IMR-90 (cell line): Measurements from ENCODE around the gene ONECUT2. TPM values are rescaled to one million over a fixed set of nuclear protein-coding genes. Genes with fewer than 3 reads are reported as not detected.

Experiments used
- ATAC-seq: fragments of 200-7000 bp; cut with Tn5 transposase; 2 replicates; pipeline ENCODE4 v1.9.1; 2020; ENCODE audit warnings: low read depth, mild to moderate bottlenecking, moderate library complexity
- BruUV-seq: library from RNA; stranded (reverse); fragments of 400-500 nt; replicated peaks from 2 replicates; lab custom pipeline; 2021; lab: Mats Ljungman, UMichigan
- CTCF ChIA-PET: fragments of 300-600 bp; formaldehyde crosslinking; extraction: SDS; loops from one replicate; lab custom pipeline; 2021; ENCODE audit warnings: antibody characterized with exemption; lab: Yijun Ruan, JAX
- POLR2A ChIA-PET: fragments of 300-600 bp; sonication (Branson Sonifier 250); formaldehyde crosslinking; loops from one replicate; lab custom pipeline; 2022; ENCODE audit warnings: antibody characterized with exemption; ENCODE audit not compliant: unreplicated experiment; lab: Charles Lee
- DNase-seq: peaks from one replicate; pipeline ENCODE4 v3.0.0; 2013
- H2AFZ ChIP-seq: replicated peaks from 2 replicates; pipeline ENCODE3; 2013; ENCODE audit warnings: low read length, mild to moderate bottlenecking; ENCODE audit not compliant: poor library complexity
- H2AK5ac ChIP-seq: 2 replicates; pipeline ENCODE4 v1.6.1; 2013; ENCODE audit warnings: low read depth, low read length, inconsistent platforms
- H2AK9ac ChIP-seq: replicated peaks from 2 replicates; pipeline ENCODE3; 2013; ENCODE audit warnings: mild to moderate bottlenecking, low read depth, low read length, moderate library complexity; ENCODE audit not compliant: poor library complexity
- H2BK120ac ChIP-seq: 2 replicates; pipeline ENCODE4 v1.6.1; 2013; ENCODE audit warnings: low read depth, low read length, inconsistent platforms
- H2BK15ac ChIP-seq: 3 replicates; pipeline ENCODE4 v1.6.1; 2013; ENCODE audit warnings: low read depth, low read length, inconsistent platforms
- H2BK20ac ChIP-seq: 2 replicates; pipeline ENCODE4 v1.6.1; 2013; ENCODE audit warnings: low read depth, mild to moderate bottlenecking, inconsistent platforms, low read length, moderate library complexity
- H2BK5ac ChIP-seq: 2 replicates; pipeline ENCODE4 v1.6.1; 2013; ENCODE audit warnings: mild to moderate bottlenecking, low read depth, low read length, inconsistent platforms; ENCODE audit not compliant: poor library complexity, severe bottlenecking
- H3K14ac ChIP-seq: replicated peaks from 2 replicates; pipeline ENCODE4 v1.6.1; 2013; ENCODE audit warnings: low read depth, low read length, inconsistent platforms
- H3K18ac ChIP-seq: 2 replicates; pipeline ENCODE4 v1.6.1; 2013; ENCODE audit warnings: low read depth, low read length, control low read depth
- H3K23ac ChIP-seq: 2 replicates; pipeline ENCODE4 v1.6.1; 2013; ENCODE audit warnings: low read depth, low read length, inconsistent platforms
- H3K27ac ChIP-seq: 2 replicates; pipeline ENCODE4 v1.5.1; 2013; ENCODE audit warnings: mild to moderate bottlenecking, control low read depth, low read length; ENCODE audit not compliant: insufficient read depth
- H3K27me3 ChIP-seq: 2 replicates; pipeline ENCODE4 v1.6.1; 2013; ENCODE audit warnings: low read length; ENCODE audit not compliant: control insufficient read depth, insufficient read depth
- H3K36me3 ChIP-seq: 2 replicates; pipeline ENCODE4 v1.6.1; 2013; ENCODE audit warnings: low read length, mixed read lengths; ENCODE audit not compliant: control insufficient read depth, insufficient read depth
- H3K4ac ChIP-seq: 2 replicates; pipeline ENCODE4 v1.6.1; 2013; ENCODE audit warnings: low read depth, low read length, inconsistent platforms
- H3K4me1 ChIP-seq: 2 replicates; pipeline ENCODE4 v1.6.1; 2013; ENCODE audit warnings: low read length, mixed read lengths; ENCODE audit not compliant: control insufficient read depth, insufficient read depth
- H3K4me2 ChIP-seq: 2 replicates; pipeline ENCODE4 v1.6.1; 2013; ENCODE audit warnings: low read depth, mild to moderate bottlenecking, control low read depth, low read length, moderate library complexity
- H3K4me3 ChIP-seq: 2 replicates; pipeline ENCODE4 v1.5.1; 2013; ENCODE audit warnings: low read depth, mild to moderate bottlenecking, control low read depth, low read length, moderate library complexity; ENCODE audit not compliant: insufficient read depth
- H3K56ac ChIP-seq: 2 replicates; pipeline ENCODE4 v1.6.1; 2013; ENCODE audit warnings: low read length, inconsistent platforms; ENCODE audit not compliant: insufficient read depth; ENCODE audit errors: extremely low read depth
- H3K79me1 ChIP-seq, 2 experiments: 2 replicates each; pipeline ENCODE4 v1.6.1; 2013; ENCODE audit warnings: low read length in 2 of 2, inconsistent platforms in 1 of 2, low read depth in 1 of 2
- H3K9ac ChIP-seq: 2 replicates; pipeline ENCODE4 v1.6.1; 2013; ENCODE audit warnings: low read depth, low read length, control low read depth
- H3K9me1 ChIP-seq: 2 replicates; pipeline ENCODE4 v1.6.1; 2013; ENCODE audit warnings: low read length, inconsistent platforms; ENCODE audit not compliant: insufficient read depth
- H3K9me3 ChIP-seq: 2 replicates; pipeline ENCODE4 v1.6.1; 2013; ENCODE audit warnings: low read length; ENCODE audit not compliant: control insufficient read depth, insufficient read depth
- H4K20me1 ChIP-seq: 2 replicates; pipeline ENCODE4 v1.6.1; 2013; ENCODE audit warnings: low read length, inconsistent platforms; ENCODE audit not compliant: insufficient read depth
- H4K5ac ChIP-seq: 2 replicates; pipeline ENCODE4 v1.6.1; 2013; ENCODE audit warnings: mild to moderate bottlenecking, low read depth, low read length, control low read depth
- H4K8ac ChIP-seq, 2 experiments: 2 replicates each; pipeline ENCODE4 v1.6.1; 2013; ENCODE audit warnings: low read depth in 2 of 2, low read length in 2 of 2, control low read depth in 1 of 2, inconsistent platforms in 1 of 2
- H4K91ac ChIP-seq: 2 replicates; pipeline ENCODE4 v1.6.1; 2013; ENCODE audit warnings: low read depth, low read length, inconsistent platforms; ENCODE audit not compliant: insufficient read depth
- BHLHE40 ChIP-seq: fragments of 150-350 bp; IDR thresholded peaks from 2 replicates; pipeline ENCODE4 v1.6.1; 2016; ENCODE audit warnings: mild to moderate bottlenecking, low read depth, low read length
- ELK1 ChIP-seq: fragments of 150-350 bp; IDR thresholded peaks from 2 replicates; pipeline ENCODE4 v1.6.1; 2016; ENCODE audit warnings: low read depth, mild to moderate bottlenecking, low read length, moderate library complexity, borderline replicate concordance
- FOS ChIP-seq: fragments of 150-350 bp; IDR thresholded peaks from 2 replicates; pipeline ENCODE4 v1.6.1; 2016; ENCODE audit warnings: low read depth, low read length
- MAFK ChIP-seq: IDR thresholded peaks from 2 replicates; pipeline ENCODE4 v1.6.1; 2012; ENCODE audit warnings: low read depth, low read length, improper control_type of control experiment
- MXI1 ChIP-seq: IDR thresholded peaks from 2 replicates; pipeline ENCODE4 v1.6.1; 2012; ENCODE audit warnings: low read depth, mild to moderate bottlenecking, low read length, moderate library complexity, borderline replicate concordance
- RAD21 ChIP-seq: IDR thresholded peaks from 2 replicates; pipeline ENCODE4 v1.6.1; 2012; ENCODE audit warnings: low read length, improper control_type of control experiment
- RFX5 ChIP-seq: IDR thresholded peaks from 2 replicates; pipeline ENCODE4 v1.8.0; 2012; ENCODE audit warnings: low read depth, mild to moderate bottlenecking, low read length, moderate library complexity
- dilution Hi-C: fragments of 300-500 bp; cut with HindIII; formaldehyde crosslinking; loops from one replicate; pipeline ENCODE4 v1.14.3; 2018; ENCODE audit warnings: low sequenced_read_pairs; ENCODE audit not compliant: unreplicated experiment
- in situ Hi-C: fragments of 300-500 bp; cut with MboI; formaldehyde crosslinking; loops from 3 replicates; pipeline ENCODE4 v1.14.3; 2019; ENCODE audit warnings: low sequenced_read_pairs, inconsistent platforms, mixed read lengths
- intact Hi-C: fragments of 100-400 bp; cut with micrococcal nuclease; formaldehyde crosslinking; loops from 2 replicates; pipeline ENCODE4 v1.10.0; 2022
- polyA plus RNA-seq, 3 experiments: library from polyadenylated mRNA; depleted of rRNA; stranded (reverse); fragments of >200 nt; gene quantifications; 2 replicates each; pipeline ENCODE4 v1.2.3, GENCODE V29; 2012; ENCODE audit warnings: low replicate concordance in 1 of 3
- total RNA-seq: library from RNA; depleted of rRNA; stranded (reverse); fragments of >200 nt; gene quantifications from 2 replicates; pipeline ENCODE4 v1.2.3, GENCODE V29; 2012

The ONECUT2 gene
- total and polyA plus RNA-seq, 2 of the 4 experiments (the other 2 are of a cell fraction), result under 0.01 to 0.02 TPM

- no peak overlapping the region for H3K27ac ChIP-seq
- no peak overlapping the region for H3K9ac ChIP-seq
- H2BK120ac ChIP-seq, result no peak overlapping the region
- BruUV-seq, result no TSS peak
- no peak overlapping the region for H3K23ac ChIP-seq
- H3K4me2 ChIP-seq, result no peak overlapping the region
- no peak overlapping the region for H3K14ac ChIP-seq
- H2BK20ac ChIP-seq, result no peak overlapping the region
- in situ Hi-C loops, result no loop called here
- no peak overlapping the region for H2AFZ ChIP-seq
- H3K9me3 ChIP-seq, result peaks cover 10% of the 10 kb centered on the region
- no peak for TF ChIP-seq RFX5
- TF ChIP-seq FOS, result no peak
- no peak for TF ChIP-seq BHLHE40
- no peak for TF ChIP-seq ELK1
- no peak for TF ChIP-seq MAFK
- no peak for TF ChIP-seq RAD21
- TF ChIP-seq MXI1, result no peak
- H4K8ac ChIP-seq, result no peak overlapping the region
- POLR2A ChIA-PET, result no interaction called here
- H3K18ac ChIP-seq, result no peak overlapping the region
- ATAC-seq, result no peak
- dilution Hi-C loops, result no loop called here
- H4K91ac ChIP-seq, result no peak overlapping the region
- H3K79me1 ChIP-seq, result no peaks in the 10 kb centered on the region
- no peak overlapping the region for H2AK9ac ChIP-seq
- no peak overlapping the region for H3K56ac ChIP-seq
- no peaks in the 10 kb centered on the region for H3K9me1 ChIP-seq
- H2BK15ac ChIP-seq, result no peak overlapping the region
- H2BK5ac ChIP-seq, result no peak overlapping the region
- H3K4me1 ChIP-seq, result no peaks in the 10 kb centered on the region
- no peak overlapping the region for H2AK5ac ChIP-seq
- no peaks in the 10 kb centered on the region for H3K36me3 ChIP-seq
- peaks cover 24% of the 10 kb centered on the region for H3K27me3 ChIP-seq
- no peak for DNase-seq
- no peak overlapping the region for H3K4me3 ChIP-seq
- CTCF ChIA-PET, result no interaction called here
- H4K20me1 ChIP-seq, result no peaks in the 10 kb centered on the region
- intact Hi-C loops, result no loop called here
- no peak overlapping the region for H4K5ac ChIP-seq
- H3K4ac ChIP-seq, result no peak overlapping the region
Measured at GRCh38 chr18:57423821-57424220, 11.4 kb upstream of the ONECUT2 start.
